Smooth muscle cell (in vitro differentiated cells): Measurements from ENCODE around the gene F8. TPM values are rescaled to one million over a fixed set of nuclear protein-coding genes. Genes with fewer than 3 reads are reported as not detected.

ENCODE experiments used
- DNase-seq: peaks from one replicate; lab custom pipeline; 2025; ENCODE audit not compliant: unreplicated experiment; lab: John Stamatoyannopoulos, UW
- H2AFZ ChIP-seq: fragments of 200-600 bp; sonication (generic); 2 replicates; pipeline ENCODE4 v1.6.0; 2016; ENCODE audit warnings: antibody characterized with exemption, low read depth, mild to moderate bottlenecking
- H3F3A ChIP-seq: fragments of 200-600 bp; sonication (generic); 2 replicates; pipeline ENCODE4 v1.6.0; 2017; ENCODE audit warnings: antibody characterized with exemption, low read depth
- H3K27ac ChIP-seq: fragments of 200-600 bp; sonication (generic); 2 replicates; pipeline ENCODE4 v1.5.1; 2016; ENCODE audit warnings: low read depth, mild to moderate bottlenecking
- H3K27me3 ChIP-seq: fragments of 200-600 bp; sonication (generic); 2 replicates; pipeline ENCODE4 v1.6.1; 2016; ENCODE audit warnings: low read depth, mild to moderate bottlenecking
- H3K36me3 ChIP-seq: fragments of 200-600 bp; sonication (generic); 2 replicates; pipeline ENCODE4 v1.5.1; 2016; ENCODE audit warnings: low read depth
- H3K4me1 ChIP-seq: fragments of 200-600 bp; sonication (generic); 2 replicates; pipeline ENCODE4 v1.5.1; 2016; ENCODE audit warnings: low read depth
- H3K4me2 ChIP-seq: fragments of 200-600 bp; sonication (generic); 2 replicates; pipeline ENCODE4 v1.6.0; 2016; ENCODE audit warnings: mild to moderate bottlenecking
- H3K4me3 ChIP-seq: fragments of 200-600 bp; sonication (generic); 2 replicates; pipeline ENCODE4 v1.5.1; 2016; ENCODE audit warnings: mild to moderate bottlenecking
- H3K79me2 ChIP-seq: fragments of 200-600 bp; sonication (generic); 2 replicates; pipeline ENCODE4 v1.6.0; 2016; ENCODE audit warnings: low read depth, mild to moderate bottlenecking
- H3K9ac ChIP-seq: fragments of 200-600 bp; sonication (generic); 2 replicates; pipeline ENCODE4 v1.6.0; 2016; ENCODE audit warnings: low read depth
- H3K9me3 ChIP-seq: fragments of 200-600 bp; sonication (generic); replicated peaks from 2 replicates; pipeline ENCODE4 v1.5.1; 2016; ENCODE audit warnings: low read depth
- H4K20me1 ChIP-seq: fragments of 200-600 bp; sonication (generic); 2 replicates; pipeline ENCODE4 v1.6.0; 2016; ENCODE audit warnings: low read depth
- CTCF ChIP-seq: fragments of 200-600 bp; sonication (generic); IDR thresholded peaks from 2 replicates; pipeline ENCODE4 v1.5.1; 2017; ENCODE audit warnings: borderline replicate concordance, mild to moderate bottlenecking, antibody characterized with exemption; ENCODE audit not compliant: insufficient read depth, poor library complexity, severe bottlenecking
- WGBS: methylation state at CpG from one replicate; pipeline ENCODE4 v1.1.7; 2016; ENCODE audit warnings: low lambda C conversion rate; 5-methylcytosine and 5-hydroxymethylcytosine counted together
- polyA plus RNA-seq: library from polyadenylated mRNA; unstranded; fragments of >200 nt; fragmentation: Nextera tagmentation; extraction: Ambion mirVana; gene quantifications from 2 replicates; pipeline ENCODE4 v1.2.1, GENCODE V29; 2016
- total RNA-seq: library from RNA; depleted of rRNA; stranded (reverse); fragments of >200 nt; gene quantifications from 2 replicates; pipeline ENCODE4 v1.2.3, GENCODE V29; 2014

The F8 gene
- total and polyA plus RNA-seq, 2 experiments from 2014 or later = 1.9 to 3.3 TPM

GRCh38 chrX:155001873-155002272 is 20.6 kb downstream of the F8 start:
- 81% methylated on average over 4 of the region's 4 CpGs for WGBS
- DNase-seq = no peak
- Histone ChIP-seq H3K9ac (no peak overlapping the region), H3K4me2 (no peak overlapping the region), H3F3A (no peaks in the 10 kb centered on the region), H3K9me3 (no peaks in the 10 kb centered on the region), H2AFZ (no peak overlapping the region), H3K4me3 (no peak overlapping the region), H3K4me1 (no peaks in the 10 kb centered on the region), H3K36me3 (no peaks in the 10 kb centered on the region), H3K27me3 (no peaks in the 10 kb centered on the region), H3K79me2 (no peaks in the 10 kb centered on the region), H3K27ac (no peak overlapping the region), H4K20me1 (no peaks in the 10 kb centered on the region)
- no peak for TF ChIP-seq CTCF

- Histone ChIP-seq H3K4me3 (no peak overlapping the region), H3K36me3 (no peaks in the 10 kb centered on the region), H3K4me2 (no peak overlapping the region), H3K9me3 (no peaks in the 10 kb centered on the region), H4K20me1 (no peaks in the 10 kb centered on the region), H3K27me3 (no peaks in the 10 kb centered on the region), H3K4me1 (no peaks in the 10 kb centered on the region), H2AFZ (no peak overlapping the region), H3F3A (no peaks in the 10 kb centered on the region), H3K79me2 (no peaks in the 10 kb centered on the region), H3K9ac (no peak overlapping the region), H3K27ac (no peak overlapping the region)
- no peak for DNase-seq
- 77% methylated on average over 1 of the region's 1 CpG for WGBS
- TF ChIP-seq CTCF = no peak
Measured at GRCh38 chrX:155000841-155001240, 21.7 kb downstream of the F8 start.

- no peak overlapping the region for H3K4me3 ChIP-seq
- H3K9ac ChIP-seq = no peak overlapping the region
- H4K20me1 ChIP-seq = no peaks in the 10 kb centered on the region
- no peaks in the 10 kb centered on the region for H3K27me3 ChIP-seq
- H2AFZ ChIP-seq = no peak overlapping the region
- no peaks in the 10 kb centered on the region for H3K36me3 ChIP-seq
- H3K27ac ChIP-seq = no peak overlapping the region
- H3K4me2 ChIP-seq = no peak overlapping the region
- H3K79me2 ChIP-seq = no peaks in the 10 kb centered on the region
- DNase-seq = no peak
- no peaks in the 10 kb centered on the region for H3F3A ChIP-seq
- no peak for TF ChIP-seq CTCF
- H3K4me1 ChIP-seq = no peaks in the 10 kb centered on the region
- 69% methylated on average over 1 of the region's 1 CpG for WGBS
- H3K9me3 ChIP-seq = no peaks in the 10 kb centered on the region
Measured at GRCh38 chrX:154998204-154998880, 24.2 kb downstream of the F8 start.

GRCh38 chrX:154991476-154991875 is 31.0 kb downstream of the F8 start:
- Histone ChIP-seq H3K27me3 (no peaks in the 10 kb centered on the region), H3K4me1 (no peaks in the 10 kb centered on the region), H3K9ac (no peak overlapping the region), H3K27ac (no peak overlapping the region), H3K79me2 (no peaks in the 10 kb centered on the region), H3F3A (no peaks in the 10 kb centered on the region), H2AFZ (no peak overlapping the region), H4K20me1 (no peaks in the 10 kb centered on the region), H3K4me3 (no peak overlapping the region), H3K9me3 (no peaks in the 10 kb centered on the region), H3K36me3 (no peaks in the 10 kb centered on the region), H3K4me2 (no peak overlapping the region)
- TF ChIP-seq CTCF = no peak
- whole genome bisulfite sequencing = 92% methylated on average over 1 of the region's 1 CpG
- DNase-seq = no peak
